Right lobe of liver (tissue), 4 donors: ENCODE data around the gene BRMS1.

Experiments used
- CTCF ChIP-seq, 4 donors: fragments of 200-600 bp in 3 of 4; fragments of 450-650 bp in 1 of 4; IDR thresholded peaks; one replicate each; pipeline versions ENCODE4 v1.5.1 to v1.8.0; 2016 to 2022; ENCODE audit warnings: antibody characterized with exemption in 4 of 4, mild to moderate bottlenecking in 2 of 4
- POLR2A ChIP-seq: fragments of 450-650 bp; IDR thresholded peaks from one replicate; pipeline ENCODE4 v1.6.1; 2017; ENCODE audit warnings: antibody characterized with exemption, mild to moderate bottlenecking
- donor health status: DM: no; HTN: no; CAD: no.
- donor health status: DM: no; HTN: no; CAD: no.
- donor health status: DM: no; HTN: yes; CAD: no.

DNA sequence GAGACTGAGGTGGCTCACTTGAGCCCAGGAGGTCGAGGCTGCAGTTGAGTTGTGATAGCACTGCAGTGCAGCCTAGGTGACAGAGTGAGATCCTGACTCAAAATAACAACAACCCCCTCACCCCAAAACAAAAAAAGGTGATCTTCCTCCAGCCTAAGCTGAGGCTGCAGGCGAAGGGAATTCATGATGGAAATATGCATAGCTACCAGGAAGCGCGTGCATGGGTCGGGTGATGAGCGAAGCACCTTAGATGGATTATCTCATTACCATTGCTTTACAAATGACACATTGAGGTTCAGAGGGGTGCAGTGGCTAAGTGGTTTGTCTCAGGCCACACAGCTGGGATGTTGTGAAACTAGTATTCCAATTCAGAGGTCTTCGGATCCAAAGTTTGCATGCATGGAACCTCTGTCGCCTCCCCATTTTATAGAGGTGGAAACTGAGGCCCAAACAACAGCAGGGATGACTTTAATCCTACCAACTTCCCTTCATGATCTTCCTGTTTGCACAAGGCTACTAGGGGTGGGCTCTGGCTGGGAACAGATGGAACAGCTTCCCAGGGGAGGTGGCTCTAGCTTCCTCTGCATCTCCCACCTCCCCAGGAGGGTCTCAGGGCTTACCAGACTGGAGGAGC, 22.1 kb upstream of the BRMS1 start:
- TF ChIP-seq CTCF (IDR thresholded peaks at IDR 0.05) (no peak), POLR2A (no peak)
